Bone marrow (tissue), 2 donors: ENCODE data around the gene LENG1.

Experiments used
- DNase-seq, 2 donors: peaks; one replicate each; lab custom pipeline; 2025; lab: John Stamatoyannopoulos, UW

Gene LENG1

DNA sequence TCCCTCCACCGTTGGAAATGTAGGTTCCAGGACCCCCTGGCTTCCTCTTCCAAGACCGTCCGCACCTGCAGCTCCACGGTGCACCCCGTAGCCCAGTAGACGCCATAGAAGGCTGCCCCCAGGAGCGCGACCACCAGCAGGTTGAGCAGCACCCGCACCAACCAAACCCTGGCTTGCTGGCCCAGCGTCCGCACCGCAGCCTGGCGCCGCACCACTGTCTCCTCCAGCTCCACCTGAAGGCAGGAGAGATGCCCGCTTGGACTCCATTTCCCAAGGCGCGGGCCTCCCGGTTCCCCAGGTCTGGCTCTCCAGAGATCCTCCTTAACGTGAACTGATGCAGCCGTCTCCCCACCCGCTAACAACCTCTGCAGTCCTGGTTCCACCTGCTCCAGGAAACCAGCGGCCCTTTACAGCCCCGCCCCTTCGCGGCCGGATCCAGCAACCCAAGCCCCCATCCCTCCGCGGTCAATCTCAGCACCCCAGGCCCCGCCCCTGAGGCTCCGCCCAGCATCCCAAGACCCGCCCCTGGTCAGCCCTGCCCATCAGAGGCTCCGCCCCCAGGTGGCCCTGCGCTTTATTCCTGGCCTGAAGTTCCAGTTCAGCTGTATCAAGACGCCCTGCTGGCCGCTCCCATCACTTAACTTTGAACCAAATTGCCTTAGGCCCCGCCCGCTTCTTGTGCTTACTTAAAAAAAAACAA, 5.0 kb upstream of the LENG1 start:
- peak in 1 of 2 donors; percentile 11 for DNase-seq

- DNase-seq, result no peak
Observed at GRCh38 chr19:54162884-54163283, 3.4 kb upstream of the LENG1 start.

- peak; percentile 83 to 85 for DNase-seq
Observed at GRCh38 chr19:54162241-54162805, 2.8 kb upstream of the LENG1 start.

DNA sequence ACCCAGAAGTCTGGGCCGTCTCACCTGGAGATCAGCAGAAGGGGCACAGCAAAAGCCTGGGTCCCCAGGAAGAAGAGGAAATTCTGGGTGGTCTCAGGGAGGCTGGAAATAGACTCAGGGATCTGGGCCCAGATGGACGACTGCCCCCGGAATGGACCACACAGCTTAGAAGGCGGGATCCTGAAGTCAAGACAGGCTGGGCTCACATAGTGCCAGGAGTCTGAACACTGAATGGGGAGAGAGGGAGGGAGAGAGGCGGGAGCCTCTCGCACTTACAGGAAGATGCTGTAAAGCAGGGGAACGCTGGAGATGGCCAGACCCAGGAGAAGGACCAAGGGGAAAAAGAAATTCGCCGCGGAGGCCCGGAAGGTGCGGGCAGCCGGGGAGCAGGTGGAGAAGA, 1.3 kb upstream of the LENG1 start:
- DNase-seq, result no peak

GRCh38 chr19:54160182-54160811, 776 bp upstream of the LENG1 start:
- DNase-seq, result no peak

DNA sequence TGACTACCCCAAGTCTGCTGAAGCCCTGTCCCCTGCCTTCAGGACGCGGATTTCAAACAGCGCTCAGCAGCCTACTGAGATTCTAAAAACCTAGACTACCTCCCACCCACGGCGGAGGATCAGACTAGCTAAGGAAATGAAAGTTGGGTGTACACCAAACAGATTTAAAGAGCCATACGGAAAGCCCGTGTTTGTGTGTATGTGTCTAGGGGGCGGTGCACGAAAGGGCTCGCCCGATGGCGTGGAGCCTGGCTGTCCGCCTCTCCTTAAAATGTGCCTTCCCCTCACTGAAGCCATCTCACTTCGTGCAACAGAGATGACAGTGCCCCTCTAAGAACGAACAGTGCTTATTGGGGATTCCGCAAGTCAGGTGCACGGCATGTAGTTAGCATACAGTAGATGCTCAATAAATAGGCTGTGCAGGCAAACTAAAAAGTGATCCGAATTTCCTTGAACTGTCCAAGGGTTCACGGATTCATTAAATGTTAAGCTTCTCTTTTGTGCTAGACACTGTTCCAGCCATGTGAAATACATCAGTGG, 639 bp downstream of the LENG1 start:
- DNase-seq, result no peak

DNA sequence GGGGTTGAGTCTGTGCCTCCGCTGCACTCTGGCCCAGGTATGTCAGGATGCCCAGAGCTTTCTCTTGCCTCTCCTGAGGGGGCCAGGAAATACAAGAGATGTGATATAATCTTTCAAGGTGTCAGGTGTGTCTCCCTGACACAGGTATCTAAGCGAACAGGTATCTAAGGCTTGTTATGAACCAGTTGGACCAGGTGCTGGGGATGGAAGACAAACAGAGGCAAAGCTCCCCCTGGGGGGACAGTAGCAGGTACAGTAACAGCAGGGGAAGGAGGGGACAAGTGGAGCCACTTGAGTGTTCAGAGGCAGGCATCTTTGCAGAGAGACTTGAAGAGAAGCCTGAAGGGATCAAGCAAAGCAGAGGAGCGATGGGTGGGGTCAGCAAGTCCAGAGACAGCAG, 2.6 kb downstream of the LENG1 start:
- DNase-seq, result no peak

- no peak for DNase-seq
Observed at GRCh38 chr19:54156490-54156889, 3.0 kb downstream of the LENG1 start.

DNA sequence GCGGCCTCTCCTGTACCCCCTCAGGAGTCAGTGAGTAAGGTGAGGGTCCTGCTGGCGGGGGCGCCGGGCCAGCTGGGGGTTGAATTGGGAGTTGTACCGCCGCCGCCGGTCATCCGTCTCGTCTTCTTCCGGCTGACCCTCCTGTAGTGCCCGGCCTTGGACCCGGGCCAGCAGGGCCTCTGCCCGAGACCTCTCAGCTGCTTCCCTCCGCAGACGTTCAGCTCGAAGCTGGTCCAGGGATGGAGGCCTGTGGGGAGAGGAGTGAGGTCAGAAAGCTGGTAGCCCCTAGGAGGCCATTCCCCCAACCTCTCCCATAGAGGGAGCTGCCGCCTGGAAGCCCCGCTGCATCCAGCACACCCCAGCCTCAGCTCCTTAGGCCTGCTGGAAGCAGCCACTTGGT, 3.8 kb downstream of the LENG1 start:
- DNase-seq, result no peak

GRCh38 chr19:54154603-54155345, 4.7 kb downstream of the LENG1 start:
- no peak for DNase-seq

DNA sequence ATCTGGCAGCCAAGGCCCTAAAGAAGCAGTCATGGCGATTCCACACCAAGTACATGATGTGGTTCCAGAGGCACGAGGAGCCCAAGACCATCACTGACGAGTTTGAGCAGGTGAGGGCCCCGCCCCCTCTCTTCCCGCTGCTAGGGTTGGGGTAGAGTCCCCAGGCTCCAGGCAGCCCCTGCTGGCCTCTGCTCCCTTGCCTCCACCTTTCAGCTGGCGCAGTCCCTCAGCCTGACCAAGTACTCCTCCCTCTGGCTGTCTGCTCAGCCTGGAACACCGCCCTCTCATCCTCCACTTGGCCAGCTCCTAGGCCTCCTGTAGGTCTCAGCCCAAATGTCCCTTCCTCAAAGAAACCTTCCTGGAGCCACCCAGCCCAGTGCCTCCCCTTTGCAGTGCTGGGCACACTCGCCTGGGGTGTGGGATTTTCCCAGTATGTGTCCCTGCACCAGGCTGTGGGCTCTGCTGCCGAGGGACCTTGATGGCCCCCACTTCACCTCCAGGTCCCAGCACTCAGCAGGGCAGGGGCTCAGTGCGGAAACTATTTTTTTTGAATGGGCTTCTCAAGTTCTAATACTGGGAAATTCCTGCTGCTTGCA, 5.7 kb downstream of the LENG1 start:
- DNase-seq, result no peak

DNA sequence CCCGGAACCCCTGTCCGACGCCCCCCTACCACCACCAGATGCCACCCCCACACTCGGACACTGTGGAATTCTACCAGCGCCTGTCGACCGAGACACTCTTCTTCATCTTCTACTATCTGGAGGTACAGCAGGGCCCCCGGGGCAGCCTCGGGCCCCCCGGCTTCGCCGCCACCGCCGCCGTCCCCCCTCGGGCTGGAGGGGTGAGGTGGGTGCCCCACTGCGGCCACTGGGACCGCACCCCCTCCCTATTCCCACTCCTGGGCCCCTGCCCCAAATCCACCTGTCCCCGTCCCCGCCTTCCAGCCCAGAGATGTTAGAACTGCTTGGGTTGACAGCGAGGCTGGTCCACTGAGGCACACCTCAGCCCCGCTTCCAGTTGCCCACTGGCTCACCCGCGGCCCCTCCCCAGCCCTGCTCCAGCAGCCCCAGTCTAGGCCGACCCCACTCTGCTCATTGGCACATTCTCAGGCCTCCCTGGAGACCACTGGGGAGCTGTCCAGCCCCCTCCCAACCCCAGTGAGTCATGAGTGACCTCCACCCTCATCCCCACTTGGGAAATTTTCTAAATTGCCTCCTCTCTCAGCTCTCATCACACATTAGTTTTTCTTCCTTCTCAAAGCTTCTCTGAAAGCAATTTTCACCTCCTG, 6.5 kb downstream of the LENG1 start:
- DNase-seq, result no peak

DNA sequence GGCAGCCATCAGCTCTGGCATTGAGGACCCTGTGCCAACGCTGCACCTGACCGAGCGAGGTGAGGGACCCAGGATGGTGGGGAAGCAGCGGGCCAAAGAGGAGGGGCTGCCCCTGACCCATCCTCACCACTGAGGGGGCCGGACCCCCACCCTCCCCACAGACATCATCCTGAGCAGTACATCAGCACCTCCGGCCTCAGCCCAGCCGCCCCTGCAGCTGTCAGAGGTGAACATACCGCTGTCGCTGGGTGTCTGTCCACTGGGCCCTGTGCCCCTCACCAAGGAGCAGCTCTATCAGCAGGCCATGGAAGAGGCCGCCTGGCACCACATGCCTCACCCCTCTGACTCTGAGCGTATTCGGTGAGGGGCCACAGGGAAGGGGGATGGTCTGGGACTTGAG, 7.3 kb downstream of the LENG1 start:
- DNase-seq, result no peak

GRCh38 chr19:54151362-54152035, 8.0 kb downstream of the LENG1 start:
- no peak for DNase-seq

DNA sequence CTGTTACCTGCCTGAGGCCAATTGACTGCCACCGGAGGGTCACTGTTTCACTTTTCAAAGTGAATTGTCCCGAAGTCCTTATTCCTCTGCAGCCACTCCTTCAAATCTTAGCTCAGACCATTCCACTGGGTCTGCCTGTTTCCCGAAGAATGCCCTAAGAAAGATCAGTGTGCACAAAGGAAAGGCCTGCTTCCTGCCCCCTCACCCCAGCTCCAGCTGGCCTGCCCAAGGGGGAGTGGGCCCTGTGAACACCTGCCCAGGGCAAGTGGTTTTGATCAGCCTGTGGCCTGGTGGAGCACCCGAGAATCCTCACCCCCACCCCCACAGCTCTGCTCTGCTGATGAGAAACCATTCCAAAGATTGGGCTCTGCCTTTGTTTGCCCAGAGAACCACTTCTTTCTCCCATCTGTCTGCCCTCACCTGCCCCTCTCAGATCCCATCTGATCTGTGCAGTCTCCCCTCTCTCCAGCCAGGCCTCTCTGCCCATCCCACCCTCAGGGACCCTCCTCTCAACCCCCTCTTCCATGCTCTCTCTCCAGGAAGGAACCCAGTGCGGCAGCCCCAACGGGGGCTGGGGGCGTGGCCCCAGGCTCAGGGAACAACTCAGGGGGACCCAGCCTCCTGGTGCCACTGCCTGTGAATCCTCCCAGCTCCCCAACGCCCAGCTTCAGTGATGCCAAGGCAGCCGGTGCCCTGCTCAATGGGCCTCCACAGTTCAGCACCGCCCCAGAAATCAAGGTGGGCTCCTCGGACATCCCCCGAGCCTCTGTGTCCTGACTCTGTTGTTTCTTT, 10.3 kb downstream of the LENG1 start:
- no peak for DNase-seq

DNA sequence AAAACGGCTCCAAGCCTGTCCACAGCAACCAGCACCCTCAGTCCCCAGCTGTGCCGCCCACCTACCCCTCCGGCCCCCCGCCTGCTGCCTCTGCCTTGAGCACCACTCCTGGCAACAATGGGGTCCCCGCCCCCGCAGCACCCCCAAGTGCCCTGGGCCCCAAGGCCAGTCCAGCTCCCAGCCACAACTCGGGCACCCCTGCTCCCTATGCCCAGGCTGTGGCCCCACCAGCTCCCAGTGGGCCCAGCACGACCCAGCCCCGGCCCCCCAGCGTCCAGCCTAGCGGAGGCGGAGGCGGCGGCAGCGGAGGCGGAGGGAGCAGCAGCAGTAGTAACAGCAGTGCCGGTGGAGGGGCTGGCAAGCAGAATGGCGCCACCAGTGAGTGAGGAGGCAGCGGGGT, 11.4 kb downstream of the LENG1 start:
- DNase-seq, result no peak

GRCh38 chr19:54147676-54148075, 11.8 kb downstream of the LENG1 start:
- no peak for DNase-seq

DNA sequence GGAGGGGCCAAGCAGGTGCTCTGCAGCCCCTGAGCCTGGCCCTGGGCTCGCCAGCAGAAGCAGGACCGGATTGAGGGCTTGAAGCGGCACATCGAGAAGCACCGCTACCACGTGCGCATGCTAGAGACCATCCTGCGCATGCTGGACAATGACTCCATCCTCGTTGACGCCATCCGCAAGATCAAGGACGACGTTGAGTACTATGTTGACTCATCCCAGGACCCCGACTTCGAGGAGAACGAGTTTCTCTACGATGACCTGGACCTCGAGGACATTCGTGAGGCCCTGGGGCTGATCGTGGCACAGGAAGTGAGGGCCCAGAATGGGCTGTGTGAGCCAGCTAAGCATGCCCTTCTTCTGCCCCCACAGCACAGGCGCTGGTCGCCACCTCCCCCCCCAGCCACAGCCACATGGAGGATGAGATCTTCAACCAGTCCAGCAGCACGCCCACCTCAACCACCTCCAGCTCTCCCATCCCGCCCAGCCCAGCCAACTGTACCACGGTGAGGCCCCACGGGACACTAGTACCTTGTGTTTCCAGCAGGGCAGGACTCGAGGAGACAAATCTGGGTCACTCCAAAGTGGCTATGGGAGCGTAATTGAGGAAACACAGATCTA, 13.9 kb downstream of the LENG1 start:
- DNase-seq, result no peak

DNA sequence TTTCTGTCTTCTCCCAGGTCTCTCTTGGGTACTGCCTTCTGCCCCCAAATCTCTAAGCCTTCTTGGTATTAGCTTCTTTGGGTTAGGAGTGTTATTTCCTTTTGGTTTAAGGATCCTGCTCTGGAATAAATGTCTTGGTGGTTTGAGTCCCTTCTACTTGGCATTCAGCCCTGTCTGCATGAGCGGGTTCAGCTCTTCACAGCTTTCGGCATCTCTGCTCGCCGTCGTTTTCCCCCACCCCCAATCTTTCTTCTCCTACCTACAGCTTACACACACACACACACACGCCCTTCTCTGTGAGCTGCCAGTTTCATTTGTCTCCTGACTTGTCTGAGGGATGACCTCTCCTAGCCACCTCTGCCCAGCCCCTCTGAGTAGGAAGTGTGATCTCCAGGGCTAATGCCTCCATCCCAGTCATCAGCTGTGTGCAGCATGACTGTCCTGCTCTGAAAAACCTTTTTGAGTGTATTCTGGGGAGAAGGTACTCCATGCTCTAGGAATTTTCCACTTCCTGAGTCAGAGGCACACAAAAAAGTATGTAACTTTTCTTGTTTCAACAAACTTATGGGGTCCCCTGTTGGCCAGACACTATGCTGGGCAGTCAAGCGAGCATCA, 17.2 kb downstream of the LENG1 start:
- no peak for DNase-seq
